ENCODE results near the gene RGL2.
"Not testable (repeated sequence)": the region's sequence is repeated elsewhere in the genome, so short reads cannot be mapped to it uniquely, and the experiment has no call there.

Gene RGL2

DNA sequence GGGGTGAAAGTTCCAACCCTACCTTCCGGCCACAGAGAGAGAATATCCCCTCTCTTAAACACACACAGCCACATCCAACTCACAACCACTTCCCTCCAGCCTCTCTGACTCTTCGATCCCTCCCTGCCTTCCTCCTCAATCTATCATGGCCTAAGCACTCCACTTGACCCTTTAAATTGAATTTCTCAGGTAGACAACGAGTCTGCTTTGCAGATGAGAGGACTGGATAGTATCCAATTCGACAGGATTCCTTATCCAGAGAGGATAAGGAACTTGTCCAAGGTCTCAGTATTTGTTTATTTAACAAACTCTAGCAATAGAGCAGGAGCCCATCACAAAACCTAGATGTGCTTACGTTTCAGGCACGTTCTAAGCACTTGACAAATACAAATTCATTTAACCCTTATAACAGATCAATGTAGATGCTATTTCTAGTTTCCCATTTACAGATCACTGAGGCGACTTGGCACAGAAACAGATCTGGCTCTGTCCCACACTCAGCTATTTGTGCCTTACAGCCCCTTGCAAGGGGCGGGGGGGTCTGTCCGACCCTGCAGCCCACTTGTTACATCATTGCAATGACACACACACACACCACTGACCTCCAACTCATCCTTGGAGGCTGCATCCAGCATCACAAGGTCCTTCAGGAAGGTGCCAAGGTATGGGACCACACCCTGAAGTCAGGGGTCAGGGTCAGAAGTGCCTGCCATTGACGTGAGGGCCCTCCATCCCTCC is 4.5 kb downstream of the RGL2 start:
- DNase-seq (ENCODE audit: low read depth in 2 of 2), result no peak

DNA sequence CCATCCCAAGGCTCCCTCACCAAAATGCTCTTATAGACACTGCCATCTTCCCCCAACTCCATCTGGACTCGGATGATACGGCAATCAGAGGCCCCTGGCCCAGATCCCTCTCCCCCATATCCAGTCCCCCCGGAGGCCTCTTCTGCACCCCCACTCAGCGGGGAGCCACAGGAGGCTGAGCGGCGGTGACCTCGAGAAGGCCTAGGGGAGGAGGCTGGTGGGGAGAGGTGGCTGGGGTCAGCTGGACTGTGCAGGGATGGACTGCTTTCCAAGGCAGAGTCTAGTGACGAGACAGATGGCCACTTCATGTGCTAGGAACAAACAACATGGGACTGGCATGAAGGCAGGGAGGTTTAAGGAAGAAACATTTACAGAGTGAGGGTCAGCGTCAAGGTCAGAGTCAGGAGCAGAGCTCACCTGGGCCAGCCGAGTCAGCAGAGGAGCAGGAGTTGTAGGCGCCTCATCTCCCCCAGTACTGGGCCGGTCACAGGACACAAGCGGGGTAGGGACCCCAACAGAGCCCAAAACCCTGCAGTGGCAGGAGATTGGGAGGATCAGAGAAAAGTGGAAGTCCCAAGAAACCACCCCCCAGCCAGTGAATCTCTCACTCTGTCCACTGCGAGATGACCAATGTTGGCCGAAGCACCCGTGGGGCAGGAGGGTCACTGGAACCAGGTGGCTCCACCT is 5.6 kb downstream of the RGL2 start:
- no peak for DNase-seq (ENCODE audit: low read depth in 2 of 2)

DNA sequence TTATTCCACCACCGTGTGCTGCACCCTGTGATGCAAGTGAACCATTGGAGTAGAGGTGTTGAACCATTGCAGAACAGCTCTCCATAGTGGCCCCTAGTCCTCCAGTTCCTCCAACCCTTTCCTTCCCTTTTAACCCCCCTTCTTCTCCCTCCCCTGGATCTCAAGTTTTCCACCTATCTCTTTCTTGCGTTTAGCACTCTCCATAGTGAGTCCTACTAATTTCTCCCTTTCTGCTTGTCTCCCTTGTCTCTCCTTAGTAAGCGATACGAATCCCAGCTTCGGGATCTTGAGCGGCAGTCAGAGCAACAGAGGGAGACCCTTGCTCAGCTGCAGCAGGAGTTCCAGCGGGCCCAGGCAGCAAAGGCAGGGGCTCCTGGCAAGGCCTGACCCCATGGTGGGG is 8.3 kb downstream of the RGL2 start:
- DNase-seq (ENCODE audit: low read depth in 2 of 2), result no peak

DNA sequence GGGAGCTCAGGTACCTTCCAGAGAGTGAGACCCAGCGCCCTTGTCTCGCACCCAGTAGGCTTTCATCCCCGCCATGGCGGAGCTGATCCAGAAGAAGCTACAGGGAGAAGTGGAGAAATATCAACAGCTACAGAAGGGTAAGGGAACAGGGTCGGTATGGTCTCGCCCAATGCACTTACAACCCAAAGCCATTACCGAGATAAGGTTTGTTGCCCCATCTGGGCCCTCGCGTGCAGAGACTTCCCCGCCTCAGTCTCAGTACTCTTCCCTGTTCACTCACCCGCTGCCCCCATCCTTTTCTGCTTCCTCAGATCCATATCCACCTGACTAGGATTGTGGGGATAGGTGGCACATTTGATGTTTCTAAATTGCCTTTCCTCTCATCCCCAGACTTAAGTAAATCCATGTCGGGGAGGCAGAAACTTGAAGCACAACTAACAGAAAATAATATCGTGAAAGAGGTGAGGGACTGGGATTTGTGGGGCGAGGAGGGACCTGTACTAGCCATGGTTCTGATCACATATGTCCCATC is 8.9 kb downstream of the RGL2 start:
- DNase-seq (ENCODE audit: low read depth in 2 of 2), result no peak

DNA sequence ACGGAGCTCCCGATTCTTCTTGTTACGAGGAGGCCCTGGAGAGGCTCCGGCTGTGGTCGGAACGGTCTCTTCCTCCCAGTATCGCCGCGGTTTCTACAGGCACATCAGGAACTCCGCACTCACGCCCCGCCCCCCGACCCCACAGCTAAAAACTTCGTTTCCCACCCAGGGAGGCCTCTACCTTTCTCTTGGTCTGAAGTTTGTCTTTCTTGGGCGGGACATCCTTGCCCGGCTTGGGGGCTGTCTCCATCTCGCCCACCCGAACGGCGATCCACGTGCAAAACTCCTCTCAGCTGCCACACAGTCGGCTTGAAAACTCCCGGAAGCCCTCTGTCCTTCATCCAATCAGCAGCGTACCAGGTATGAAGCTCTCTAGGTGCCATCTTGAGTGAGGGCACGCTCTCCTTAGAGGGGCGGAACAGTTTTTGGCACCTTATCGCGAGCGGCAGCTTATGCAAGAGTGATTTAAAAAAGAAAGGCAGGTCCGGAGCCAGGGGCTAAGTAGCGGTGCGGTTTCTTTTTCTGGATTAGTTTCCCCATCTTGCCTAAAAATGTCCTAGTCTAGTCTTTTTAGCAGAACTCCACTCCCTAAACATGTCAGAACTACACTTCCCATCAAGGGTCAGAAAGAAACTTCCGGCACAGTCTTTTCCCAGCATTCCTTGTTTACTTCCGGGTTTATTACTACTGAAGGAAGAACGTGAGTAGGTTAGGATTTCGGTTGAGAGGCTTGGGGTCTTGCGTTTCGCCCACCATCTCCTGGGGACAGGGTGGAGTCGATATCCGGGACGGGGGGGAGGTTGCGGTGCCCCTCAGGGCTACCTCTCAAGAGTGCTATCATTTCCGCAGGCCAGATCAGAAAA is 9.6 kb downstream of the RGL2 start, which contains the start of the genes PFDN6 and WDR46:
PFDN6 (plus strand) TSS at position 681 of the 863 bp plus-strand sequence. CDS start 256 bp downstream, outside the sequence.
WDR46 (minus strand) TSS at position 319 of the 863 bp plus-strand sequence; CDS start at position 250, 69 bp downstream.
- peak in 1 of 2 donors; percentile 65 for DNase-seq (ENCODE audit: low read depth in 2 of 2)

DNA sequence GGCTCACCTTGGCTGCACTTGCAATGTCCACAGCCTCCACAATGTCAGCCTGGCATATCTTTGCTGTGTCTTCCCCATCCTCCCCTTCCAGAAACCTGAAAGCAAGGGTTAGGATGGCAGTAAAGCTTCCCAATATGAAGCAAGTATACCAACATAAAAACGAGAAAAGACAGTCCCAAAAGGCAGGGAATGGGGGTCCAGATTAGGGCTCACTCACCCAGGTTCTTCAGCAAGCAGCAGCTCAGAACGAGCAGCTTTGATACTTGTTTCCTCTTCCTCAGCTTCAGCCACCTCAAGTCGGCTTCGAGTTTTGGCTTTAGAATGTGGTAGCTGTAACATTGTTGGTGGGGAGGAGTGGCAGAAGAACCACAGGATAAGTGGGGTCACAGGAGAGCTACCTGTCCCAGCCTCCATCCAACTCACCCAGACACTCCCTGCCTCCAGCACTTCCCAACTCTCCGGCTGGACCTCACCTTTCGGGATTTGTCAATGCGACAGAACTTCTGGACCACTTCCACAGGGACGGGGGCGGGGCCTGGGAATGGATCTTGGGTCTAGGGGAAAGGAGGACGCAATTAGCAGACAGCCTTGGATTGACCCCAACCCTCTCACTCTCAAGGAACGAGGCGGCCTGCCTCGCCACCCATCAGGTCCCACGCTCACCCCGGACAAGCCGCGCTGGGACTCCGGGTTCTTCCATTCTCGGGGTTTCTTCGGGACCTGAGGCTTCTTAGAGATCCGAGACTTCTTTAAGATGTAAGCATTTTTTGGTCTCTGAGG is 10.4 kb downstream of the RGL2 start:
- no peak for DNase-seq (ENCODE audit: low read depth in 2 of 2)

DNA sequence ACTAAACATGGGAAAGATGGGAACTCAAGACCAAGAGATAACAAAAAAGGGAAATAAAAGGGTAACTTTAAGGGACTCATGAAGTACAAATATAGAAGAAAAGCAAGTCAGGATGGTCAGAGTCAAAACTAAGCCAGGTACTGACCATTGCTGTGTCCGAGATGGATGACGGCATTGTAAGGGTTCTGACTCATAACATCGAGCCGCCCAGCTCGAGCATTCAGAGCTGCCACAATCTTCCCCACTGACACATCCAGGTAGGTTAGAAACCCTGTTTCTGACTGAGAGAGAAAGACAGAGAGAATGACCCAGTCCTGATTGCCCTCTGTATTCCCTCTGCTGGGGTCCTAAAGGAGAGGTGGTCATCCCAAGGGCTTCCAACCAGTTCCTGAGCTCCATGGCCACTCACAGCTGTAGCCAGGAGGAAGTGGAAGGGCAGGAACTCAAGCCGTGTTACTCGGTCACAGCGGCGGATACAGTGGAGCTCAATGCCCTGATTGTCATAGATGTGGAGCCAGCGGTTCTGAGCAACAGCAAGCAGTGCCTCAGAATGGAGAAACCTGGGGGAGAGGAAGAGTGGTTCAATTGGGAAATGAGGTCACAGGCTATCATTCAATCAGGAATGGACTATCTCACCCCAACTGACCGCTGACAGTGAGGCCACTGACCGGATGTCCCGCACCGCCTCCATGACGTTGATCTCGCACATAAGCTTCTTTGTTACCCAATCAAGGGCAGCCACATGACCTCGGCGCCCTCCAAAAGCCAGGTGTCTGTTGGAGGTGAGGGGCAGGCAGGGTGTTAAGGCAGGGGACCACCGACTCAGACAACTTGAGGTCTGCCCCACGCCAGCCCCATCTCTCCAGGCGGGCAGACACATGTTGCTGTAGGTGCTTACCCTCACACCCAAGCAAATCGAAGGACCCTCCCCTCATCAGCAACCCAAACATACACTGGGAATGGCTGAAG is 11.5 kb downstream of the RGL2 start:
- DNase-seq (ENCODE audit: low read depth in 2 of 2), result no peak

DNA sequence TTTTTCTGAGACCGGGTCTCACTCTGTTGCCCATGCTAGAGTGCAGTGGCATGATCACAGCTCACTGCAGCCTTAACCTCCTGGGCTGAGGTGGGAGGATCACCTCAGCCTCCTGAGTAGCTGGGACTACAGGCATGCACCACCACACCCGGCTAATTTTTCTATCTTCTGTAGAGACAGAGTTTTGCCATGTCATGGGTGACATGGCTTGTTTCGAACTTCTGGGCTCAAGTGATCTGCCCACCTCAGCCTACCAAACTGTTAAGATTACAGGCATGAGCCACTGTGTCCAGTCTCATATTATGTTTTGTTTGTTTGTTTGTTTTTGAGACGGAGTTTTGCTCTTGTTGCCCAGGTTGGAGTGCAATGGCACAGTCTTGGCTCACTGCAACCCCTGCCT is 13.5 kb downstream of the RGL2 start:
- DNase-seq (ENCODE audit: low read depth in 2 of 2), result not testable (repeated sequence)

DNA sequence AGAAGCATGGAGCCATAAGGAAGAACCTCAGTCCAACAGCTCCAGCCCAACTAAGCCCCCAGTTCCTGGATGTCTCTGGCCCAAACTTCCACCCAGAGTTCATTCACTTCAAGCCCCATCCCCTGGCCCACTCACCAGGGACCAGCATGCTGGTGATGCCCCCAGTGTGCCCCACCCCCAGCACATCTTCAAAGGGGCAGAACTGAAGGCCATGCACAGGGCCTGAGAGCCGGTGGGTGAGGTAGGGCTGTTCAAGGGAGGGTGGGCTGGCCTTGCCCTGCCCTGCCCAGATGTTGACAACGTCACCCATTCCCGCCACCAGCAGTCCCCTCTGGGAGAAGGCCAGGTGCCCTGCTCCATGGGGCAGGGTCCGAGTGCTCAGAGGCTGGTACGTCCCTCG is 18.2 kb downstream of the RGL2 start:
- no peak for DNase-seq (ENCODE audit: low read depth in 2 of 2)

DNA sequence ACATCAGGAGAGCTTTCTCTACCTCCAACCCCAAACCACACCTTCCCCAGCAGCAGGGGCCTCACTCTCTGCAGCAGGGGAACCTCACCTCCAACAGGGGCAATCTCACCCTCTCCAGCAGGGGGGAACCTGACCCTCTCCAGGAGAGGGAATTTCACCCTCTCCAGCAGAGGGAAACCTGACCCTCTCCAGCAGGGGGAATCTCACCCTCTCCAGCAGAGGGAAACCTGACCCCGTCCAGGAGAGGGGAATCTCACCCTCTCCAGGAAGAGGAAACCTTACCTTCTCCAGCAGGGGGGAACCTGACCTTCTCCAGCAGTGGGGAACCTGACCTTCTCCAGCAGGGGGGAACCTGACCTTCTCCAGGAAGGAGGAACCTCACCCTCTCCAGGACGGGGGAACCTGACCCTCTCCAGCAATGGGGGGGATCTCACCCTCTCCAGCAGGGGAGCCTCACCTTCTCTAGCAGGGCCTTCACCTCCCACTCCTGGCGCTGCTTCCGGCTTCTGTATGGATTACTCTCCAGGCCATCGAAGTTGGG is 18.7 kb downstream of the RGL2 start:
- DNase-seq (ENCODE audit: low read depth in 2 of 2), result no peak

DNA sequence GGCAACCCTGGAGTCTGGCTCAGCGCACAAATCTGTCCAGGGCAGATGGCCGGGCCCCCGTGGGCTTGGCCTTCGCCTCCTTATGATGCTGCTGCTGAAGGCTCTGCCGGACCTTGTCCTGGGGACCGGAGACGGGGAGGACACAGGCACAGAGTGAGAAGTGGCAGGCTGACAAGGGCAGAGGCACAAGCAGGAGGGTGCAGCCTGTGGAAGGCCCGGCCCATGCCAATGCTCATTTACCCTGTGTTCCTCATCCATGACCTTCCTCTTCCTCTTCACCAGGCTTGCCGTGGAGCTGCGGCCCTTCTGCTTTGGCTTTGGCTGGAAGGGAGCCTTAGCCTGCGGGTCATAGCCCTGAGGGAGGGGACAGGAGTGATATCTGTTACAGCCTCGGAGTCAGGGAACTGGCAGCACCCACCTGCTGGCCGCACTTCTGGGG is 19.5 kb downstream of the RGL2 start:
- no peak for DNase-seq (ENCODE audit: low read depth in 2 of 2)

DNA sequence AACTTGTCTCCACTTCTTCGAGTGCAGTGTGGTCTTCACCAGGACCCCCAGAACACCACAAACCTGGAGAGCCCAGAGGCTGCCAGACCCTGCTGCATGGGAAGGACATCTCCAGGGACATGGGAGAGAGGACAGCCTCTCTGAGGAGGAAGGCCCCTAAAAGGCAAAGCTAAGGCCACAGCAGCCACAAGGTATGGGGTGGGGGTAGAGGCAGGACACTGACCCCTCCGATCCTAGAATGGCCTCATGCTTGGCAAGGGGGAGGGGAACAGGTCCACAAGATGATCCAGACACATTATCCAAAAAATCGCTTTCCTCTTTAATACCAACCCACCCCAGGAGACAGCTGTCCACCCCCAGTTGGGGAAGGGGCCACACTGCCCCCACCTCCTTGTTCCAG is 19.9 kb downstream of the RGL2 start:
- no peak for DNase-seq (ENCODE audit: low read depth in 2 of 2)

DNA sequence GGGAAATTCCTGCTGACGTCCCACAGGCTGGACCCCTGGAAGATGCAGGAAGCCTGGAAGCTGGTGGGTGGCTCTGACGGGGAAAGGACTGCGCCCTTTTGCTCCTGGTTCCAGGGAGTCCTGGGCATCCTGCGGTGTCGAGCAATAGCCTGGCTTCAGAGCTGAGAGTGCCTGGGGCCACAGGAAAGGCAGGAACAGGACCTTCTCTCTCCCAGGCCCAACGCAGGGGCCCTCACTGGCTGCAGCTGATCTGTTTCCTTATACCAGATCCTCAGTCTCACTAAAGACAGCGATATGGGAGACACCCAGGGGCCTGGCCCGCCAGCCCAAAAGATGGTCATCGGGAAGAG is 20.4 kb downstream of the RGL2 start:
- DNase-seq (ENCODE audit: low read depth in 2 of 2), result no peak

DNA sequence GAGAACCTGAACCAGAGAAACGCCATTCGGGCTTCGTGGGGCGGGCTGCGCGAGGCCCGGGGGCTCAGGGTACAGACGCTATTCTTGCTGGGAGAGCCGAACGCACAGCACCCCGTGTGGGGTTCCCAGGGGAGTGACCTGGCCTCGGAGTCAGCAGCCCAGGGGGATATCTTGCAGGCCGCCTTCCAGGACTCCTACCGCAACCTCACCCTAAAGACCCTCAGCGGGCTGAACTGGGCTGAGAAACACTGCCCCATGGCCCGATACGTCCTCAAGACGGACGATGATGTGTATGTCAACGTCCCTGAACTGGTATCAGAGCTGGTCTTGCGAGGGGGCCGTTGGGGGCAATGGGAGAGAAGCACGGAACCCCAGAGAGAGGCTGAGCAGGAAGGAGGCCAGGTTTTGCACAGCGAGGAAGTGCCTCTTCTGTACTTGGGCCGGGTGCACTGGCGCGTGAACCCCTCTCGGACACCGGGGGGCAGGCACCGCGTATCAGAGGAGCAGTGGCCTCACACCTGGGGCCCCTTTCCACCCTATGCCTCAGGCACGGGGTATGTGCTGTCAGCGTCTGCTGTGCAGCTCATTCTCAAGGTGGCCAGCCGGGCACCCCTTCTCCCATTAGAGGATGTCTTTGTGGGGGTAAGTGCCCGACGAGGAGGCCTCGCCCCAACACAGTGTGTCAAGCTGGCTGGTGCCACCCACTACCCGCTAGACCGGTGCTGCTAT is 20.9 kb downstream of the RGL2 start:
- no peak for DNase-seq (ENCODE audit: low read depth in 2 of 2)

DNA sequence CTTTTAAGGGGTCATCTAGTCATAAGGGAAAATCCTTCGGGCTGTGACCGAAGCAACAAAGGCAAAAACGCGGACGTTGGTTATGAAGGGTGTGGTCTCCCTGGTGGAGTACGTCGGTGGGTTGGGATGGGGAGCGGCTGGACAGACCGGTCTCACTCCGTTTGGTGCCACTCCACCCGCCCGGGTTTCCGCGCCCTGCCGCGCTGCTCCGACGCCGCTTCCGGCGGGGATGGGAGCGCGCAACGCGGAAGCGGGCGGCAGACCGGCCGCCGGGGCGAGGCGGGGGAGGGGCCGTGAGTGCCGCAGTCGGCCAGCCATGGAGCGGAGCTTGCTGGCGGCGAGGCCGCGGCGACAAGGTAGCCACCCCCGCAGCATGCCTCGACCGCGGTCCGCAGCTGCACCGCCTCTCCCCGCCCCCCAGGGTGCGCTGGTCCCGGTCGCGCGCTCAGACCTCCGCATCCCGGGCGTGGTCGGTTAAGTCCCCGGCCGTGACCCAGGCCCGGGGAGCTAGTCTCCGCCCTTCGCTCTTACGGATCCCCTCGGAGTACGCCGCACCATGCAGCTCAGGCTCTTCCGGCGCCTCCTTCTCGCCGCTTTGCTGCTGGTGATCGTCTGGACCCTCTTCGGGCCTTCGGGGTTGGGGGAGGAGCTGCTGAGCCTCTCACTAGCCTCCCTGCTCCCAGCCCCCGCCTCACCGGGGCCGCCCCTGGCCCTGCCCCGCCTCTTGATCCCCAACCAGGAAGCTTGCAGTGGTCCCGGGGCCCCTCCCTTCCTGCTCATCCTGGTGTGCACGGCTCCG is 21.7 kb downstream of the RGL2 start, which contains the start of gene B3GALT4:
B3GALT4 (plus strand) TSS at position 260 of the 799 bp plus-strand sequence; CDS start at position 557, 297 bp downstream.
- peak in 1 of 2 donors; percentile 46 for DNase-seq (ENCODE audit: low read depth in 2 of 2)

DNA sequence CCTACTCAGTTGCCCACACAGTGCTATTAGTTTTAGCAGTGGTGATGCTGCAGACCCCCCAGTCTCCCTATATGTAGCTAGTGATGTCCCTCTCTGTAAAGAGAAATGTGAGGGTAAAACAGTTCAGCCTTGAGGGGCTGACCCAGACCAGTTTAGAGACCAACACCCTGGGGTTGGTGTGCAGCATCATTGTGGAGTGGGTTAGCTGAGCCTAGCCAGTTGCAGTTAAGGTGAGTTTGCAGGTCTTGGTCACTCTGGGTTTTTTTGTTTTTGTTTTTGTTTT is 22.2 kb downstream of the RGL2 start:
- no peak for DNase-seq (ENCODE audit: low read depth in 2 of 2)

DNA sequence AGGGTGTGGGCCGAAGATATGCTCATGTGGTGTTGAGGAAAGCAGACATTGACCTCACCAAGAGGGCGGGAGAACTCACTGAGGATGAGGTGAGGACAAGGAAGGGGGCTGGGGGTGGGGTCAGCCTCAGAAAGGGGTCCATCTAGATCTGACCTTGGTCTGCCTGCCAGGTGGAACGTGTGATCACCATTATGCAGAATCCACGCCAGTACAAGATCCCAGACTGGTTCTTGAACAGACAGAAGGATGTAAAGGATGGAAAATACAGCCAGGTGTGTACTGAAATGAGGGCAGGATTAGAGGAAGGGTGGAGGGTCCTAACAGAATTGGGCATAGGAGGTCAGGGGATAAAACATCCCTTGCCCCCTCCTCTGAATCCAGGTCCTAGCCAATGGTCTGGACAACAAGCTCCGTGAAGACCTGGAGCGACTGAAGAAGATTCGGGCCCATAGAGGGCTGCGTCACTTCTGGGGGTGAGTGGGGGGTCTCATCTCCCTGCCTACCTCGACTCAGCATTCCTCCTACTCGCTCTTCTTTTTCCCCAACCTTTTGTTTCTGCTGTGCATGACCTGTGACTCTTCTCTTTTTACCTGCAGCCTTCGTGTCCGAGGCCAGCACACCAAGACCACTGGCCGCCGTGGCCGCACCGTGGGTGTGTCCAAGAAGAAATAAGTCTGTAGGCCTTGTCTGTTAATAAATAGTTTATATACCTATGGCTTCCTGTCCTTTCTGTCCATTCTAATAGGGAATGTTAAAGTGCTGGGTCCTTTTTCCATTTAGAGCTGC is 22.8 kb downstream of the RGL2 start:
- DNase-seq (ENCODE audit: low read depth in 2 of 2), result not testable (repeated sequence)
